Measurements from ENCODE around the gene PM20D2. TPM values are rescaled to one million over a fixed set of nuclear protein-coding genes. Genes with fewer than 3 reads are reported as not detected.

Gene PM20D2
- total and polyA plus RNA-seq, 2 of the 13 experiments (the other 11 are each of a cell fraction or from before 2014, with no cell fraction given) = 13.3 to 26.3 TPM

GRCh38 chr6:89197141-89197540 is 51.3 kb downstream of the PM20D2 start:
- no peaks in the 10 kb centered on the region for H3K36me3 ChIP-seq (replicated peaks in 1 of 2; ENCODE audit: control insufficient read depth in 1 of 2, insufficient read depth in 2 of 2, low read length in 2 of 2)
- in situ Hi-C loops (cut with HindIII; ENCODE audit: extremely low pct_ligation_motif_present, low pct_unique_long_range_greater_than_20kb) (no loop called here), intact Hi-C loops (cut with micrococcal nuclease; ENCODE audit: unreplicated experiment) (no loop called here)
- WGBS (ENCODE audit: low lambda C conversion rate) = 8% methylated on average over 4 of the region's 4 CpGs
- H3K79me2 ChIP-seq (ENCODE audit: insufficient read depth, low read length) = no peaks in the 10 kb centered on the region
- no peak overlapping the region for H3K4me2 ChIP-seq (ENCODE audit: low read depth, low read length)
- H3K27me3 ChIP-seq (ENCODE audit: control insufficient read depth in 1 of 2, insufficient read depth in 2 of 2, low read length in 2 of 2) = peaks cover 0 to 13% of the 10 kb centered on the region in 2 experiments; a peak in 1 of 5 replicates
- H3K9ac ChIP-seq (ENCODE audit: insufficient read depth, low read depth, low read length) = no peak overlapping the region
- no TSS peak for BruUV-seq (replicated peaks)
- no peak overlapping the region for H3K27ac ChIP-seq (ENCODE audit: extremely low read length, insufficient read depth, low read length)
- ATAC-seq (no peak), DNase-seq (ENCODE audit: low spot score) (no peak), FAIRE-seq (no peak)
- no peak overlapping the region for H2AFZ ChIP-seq (ENCODE audit: low read length)
- no peaks in the 10 kb centered on the region for H4K20me1 ChIP-seq (ENCODE audit: insufficient read depth, low read length)
- no peaks in the 10 kb centered on the region for H3K4me1 ChIP-seq (ENCODE audit: insufficient read depth, low read length)
- ChIA-PET POLR2A (no interaction called here), CTCF (ENCODE audit: low intra/inter-chr PET ratio, low total read pairs) (no interaction called here)
- H3K4me3 ChIP-seq (replicated peaks in 1 of 3; ENCODE audit: insufficient read depth in 1 of 3, low read depth in 2 of 3, low read length in 3 of 3) = no peak overlapping the region
- peaks cover 9% of the 10 kb centered on the region; the same call in 1 of the 2 replicates for H3K9me3 ChIP-seq (ENCODE audit: low read length)
- TF ChIP-seq, protein P1, sequence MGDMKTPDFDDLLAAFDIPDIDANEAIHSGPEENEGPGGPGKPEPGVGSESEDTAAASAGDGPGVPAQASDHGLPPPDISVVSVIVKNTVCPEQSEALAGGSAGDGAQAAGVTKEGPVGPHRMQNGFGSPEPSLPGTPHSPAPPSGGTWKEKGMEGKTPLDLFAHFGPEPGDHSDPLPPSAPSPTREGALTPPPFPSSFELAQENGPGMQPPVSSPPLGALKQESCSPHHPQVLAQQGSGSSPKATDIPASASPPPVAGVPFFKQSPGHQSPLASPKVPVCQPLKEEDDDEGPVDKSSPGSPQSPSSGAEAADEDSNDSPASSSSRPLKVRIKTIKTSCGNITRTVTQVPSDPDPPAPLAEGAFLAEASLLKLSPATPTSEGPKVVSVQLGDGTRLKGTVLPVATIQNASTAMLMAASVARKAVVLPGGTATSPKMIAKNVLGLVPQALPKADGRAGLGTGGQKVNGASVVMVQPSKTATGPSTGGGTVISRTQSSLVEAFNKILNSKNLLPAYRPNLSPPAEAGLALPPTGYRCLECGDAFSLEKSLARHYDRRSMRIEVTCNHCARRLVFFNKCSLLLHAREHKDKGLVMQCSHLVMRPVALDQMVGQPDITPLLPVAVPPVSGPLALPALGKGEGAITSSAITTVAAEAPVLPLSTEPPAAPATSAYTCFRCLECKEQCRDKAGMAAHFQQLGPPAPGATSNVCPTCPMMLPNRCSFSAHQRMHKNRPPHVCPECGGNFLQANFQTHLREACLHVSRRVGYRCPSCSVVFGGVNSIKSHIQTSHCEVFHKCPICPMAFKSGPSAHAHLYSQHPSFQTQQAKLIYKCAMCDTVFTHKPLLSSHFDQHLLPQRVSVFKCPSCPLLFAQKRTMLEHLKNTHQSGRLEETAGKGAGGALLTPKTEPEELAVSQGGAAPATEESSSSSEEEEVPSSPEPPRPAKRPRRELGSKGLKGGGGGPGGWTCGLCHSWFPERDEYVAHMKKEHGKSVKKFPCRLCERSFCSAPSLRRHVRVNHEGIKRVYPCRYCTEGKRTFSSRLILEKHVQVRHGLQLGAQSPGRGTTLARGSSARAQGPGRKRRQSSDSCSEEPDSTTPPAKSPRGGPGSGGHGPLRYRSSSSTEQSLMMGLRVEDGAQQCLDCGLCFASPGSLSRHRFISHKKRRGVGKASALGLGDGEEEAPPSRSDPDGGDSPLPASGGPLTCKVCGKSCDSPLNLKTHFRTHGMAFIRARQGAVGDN (CRISPR knock-in tag; IDR thresholded peaks at IDR 0.05) = no peak
- TF ChIP-seq ZNF138 (CRISPR knock-in tag; IDR thresholded peaks at IDR 0.05; ENCODE audit: low read depth) (no peak), KDM1A (CRISPR knock-in tag; IDR thresholded peaks at IDR 0.05) (no peak), ZBTB33 (CRISPR knock-in tag; IDR thresholded peaks at IDR 0.05) (no peak)

Data from HepG2 (cell line).